HG02642 (cell line): ENCODE measurements around the gene TXNRD2.

Source experiments
- ATAC-seq: cut with Tn5 transposase; IDR thresholded peaks from one replicate; pipeline ENCODE4 v1.9.1; 2021; ENCODE audit warnings: mild to moderate bottlenecking; ENCODE audit not compliant: unreplicated experiment, poor library complexity

TXNRD2 gene

DNA sequence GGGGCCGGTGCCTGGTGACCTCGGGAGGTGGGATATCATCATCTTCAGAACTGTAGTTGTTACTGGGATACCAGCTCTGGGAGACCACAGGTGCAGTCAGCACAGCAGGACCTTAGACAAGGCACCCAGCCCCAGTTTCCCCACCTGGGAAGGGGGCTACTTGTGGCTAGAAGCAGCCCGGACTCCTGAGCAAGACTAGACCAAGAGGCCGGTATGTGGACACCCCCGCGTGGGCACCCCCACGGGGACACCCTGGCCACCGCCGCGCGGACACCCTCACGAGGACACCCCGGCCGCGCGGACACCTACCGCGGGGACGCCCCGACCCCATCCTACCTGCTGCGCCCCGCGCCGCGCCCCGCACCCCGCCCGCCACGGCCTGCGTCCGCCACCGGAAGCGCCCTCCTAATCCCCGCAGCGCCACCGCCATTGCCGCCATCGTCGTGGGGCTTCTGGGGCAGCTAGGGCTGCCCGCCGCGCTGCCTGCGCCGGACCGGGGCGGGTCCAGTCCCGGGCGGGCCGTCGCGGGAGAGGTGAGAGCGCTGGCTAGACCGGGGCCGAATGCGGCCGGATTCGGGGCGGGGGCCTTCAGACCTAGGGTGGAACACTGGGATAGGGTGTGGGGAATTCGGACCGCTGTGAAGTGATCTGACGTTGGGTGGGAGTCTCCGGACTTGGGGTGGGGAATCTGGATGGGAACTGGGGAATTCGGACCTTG, at the start of gene TXNRD2, which contains the start of gene COMT:
Gene TXNRD2, minus strand, starts transcription at position 454 of the 718 bp plus-strand sequence. Its CDS starts 15 bp downstream, at position 439.
Gene COMT, plus strand, starts transcription at position 408 of the 718 bp plus-strand sequence. CDS start 20,755 bp downstream, outside the sequence.
- peak; percentile 70 for ATAC-seq

DNA sequence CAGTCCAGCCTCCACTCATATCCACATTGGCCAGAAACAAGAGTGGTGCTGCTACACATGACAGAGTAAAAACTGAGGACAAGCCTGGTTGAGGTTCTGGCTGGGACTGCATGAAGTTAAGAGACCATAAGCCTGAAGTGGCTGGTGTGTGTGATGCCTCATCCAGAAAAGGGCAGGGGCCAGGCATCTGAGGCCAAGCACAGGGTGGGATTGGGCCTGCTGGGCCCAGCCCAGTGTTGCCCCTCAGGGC, 49.7 kb upstream of the TXNRD2 start:
- no peak for ATAC-seq

DNA sequence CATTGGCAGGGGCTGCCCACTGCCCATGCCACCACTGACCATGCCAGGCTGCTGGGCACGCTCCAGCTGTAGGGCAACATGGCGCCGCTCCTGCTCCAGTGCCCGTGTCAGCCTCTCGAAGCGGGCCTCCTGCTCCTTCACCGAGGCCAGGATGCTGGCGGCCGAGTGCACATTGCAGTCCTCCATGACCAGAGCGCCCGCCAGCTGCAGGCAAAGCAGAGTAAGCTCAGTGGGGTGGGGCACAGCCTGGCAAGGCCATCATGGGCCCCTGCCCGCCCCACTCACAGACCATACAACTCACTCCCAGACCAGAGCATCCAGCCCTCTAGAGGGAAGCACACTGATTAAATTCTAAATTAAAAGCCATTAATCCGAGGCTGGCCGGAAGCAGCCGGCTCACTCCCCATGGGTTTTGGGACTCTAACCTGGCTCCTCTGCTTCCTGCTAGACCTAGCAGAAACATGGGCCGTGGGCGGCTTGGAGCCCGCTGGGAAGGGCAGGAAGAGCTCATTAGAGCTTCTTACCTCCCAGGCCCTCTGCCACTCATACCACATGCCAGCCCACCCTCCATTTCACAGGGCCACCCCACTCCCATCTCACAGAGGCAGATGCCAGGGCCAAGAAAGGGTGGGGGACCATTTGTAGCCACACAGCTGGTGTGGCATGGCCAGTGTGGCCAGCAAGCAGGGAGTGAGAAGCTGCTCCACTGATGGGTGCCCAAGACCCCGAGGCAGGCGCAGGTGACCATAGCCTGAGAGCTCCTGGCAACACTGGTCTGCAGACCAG, 49.2 kb upstream of the TXNRD2 start:
- ATAC-seq = no peak

DNA sequence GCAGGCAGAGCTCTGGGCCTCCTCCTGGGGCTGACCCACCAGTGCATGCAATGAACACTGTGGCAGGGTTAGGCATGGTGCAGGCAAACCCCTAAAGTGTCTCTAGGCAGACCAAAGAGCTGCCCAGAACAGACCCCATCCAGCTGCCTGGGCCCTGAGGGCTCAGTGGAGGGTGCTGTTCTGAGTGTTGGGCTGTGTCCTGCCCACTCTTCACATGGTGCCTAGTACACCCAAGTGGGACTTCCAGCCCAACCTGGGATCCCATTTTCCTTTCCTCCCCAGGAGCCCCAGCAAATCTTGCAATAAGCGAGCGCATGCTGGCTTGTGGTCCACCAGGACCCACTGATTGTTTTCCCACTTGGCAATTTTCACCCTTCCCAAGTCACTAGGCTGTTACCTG, 48.6 kb upstream of the TXNRD2 start:
- ATAC-seq = no peak

DNA sequence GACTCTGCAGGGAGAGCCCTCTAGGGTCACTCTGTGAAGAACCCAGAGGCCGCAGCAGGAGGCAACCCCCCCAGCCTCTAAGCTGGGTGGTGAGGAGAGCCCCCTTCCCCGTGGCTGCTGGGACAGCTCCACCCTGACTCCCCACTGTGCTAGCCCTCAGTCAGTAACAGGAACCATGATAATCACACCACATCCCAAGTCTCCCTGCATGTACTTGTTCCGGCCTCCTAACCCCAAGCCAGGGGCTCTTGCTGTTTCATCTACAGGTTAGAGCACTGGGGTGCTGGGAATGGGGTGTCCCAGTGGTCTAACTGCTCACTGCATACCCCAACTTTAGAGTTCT, 48.1 kb upstream of the TXNRD2 start:
- no peak for ATAC-seq

DNA sequence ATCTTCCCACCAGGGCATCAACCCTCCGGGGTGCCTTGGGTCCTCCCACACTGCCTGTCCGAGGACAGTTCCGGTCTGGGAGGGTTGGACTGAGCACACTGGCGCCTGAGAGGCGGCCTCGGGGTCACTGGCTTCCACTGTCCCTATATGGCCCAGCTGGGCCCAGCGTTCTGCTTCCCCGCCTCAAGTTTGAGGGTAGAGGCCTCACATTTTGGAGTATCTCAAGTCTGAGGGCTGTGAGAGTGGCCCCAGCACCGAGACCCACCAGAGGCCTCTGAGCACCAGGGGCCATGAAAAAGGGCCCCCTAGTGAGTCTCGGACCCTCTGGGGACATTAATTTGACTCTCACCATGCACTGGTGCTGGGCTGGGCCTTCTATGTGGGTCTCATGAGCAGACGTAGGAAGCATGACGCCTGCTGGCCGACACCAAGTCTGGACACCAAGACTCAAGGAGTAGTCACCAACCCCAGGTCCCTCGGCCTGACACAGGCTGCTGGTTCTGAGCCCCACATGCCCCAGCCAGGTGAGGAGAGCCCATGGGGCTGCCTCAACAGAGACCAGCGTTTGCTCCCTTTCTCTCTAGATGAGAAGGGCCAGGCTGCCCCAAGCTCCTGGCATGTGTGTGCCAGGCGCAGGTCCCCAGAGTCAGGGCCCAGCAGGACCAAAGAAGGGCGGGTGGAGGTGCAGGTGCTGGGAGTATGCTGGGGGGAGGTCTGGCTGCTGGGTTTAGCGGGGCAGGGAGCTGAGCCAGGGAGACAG, 47.5 kb upstream of the TXNRD2 start:
- ATAC-seq = no peak

DNA sequence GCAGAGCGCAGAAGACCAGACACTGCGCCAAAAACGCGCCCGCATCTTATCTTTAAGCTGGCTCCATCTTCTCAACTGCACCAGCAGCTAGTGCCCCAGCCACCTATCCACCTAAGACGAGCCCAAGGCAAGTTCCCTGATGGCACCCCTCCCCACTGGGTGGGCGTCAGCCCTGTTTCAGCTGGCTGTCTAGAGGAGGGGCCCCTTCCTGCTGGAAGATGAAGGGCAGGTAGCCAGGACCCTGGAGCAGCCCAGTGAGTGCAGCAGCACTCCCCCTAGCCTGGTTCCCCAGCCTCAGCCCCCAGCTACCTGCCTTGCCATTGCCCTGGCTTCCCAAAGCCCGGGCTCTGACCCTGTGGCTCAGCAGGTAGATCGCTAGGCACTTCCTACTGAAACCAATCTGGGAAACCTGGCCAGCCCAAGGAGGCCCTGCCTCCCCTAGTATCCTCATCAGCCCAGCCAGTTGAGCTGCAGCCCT, 46.8 kb upstream of the TXNRD2 start:
- ATAC-seq = no peak

DNA sequence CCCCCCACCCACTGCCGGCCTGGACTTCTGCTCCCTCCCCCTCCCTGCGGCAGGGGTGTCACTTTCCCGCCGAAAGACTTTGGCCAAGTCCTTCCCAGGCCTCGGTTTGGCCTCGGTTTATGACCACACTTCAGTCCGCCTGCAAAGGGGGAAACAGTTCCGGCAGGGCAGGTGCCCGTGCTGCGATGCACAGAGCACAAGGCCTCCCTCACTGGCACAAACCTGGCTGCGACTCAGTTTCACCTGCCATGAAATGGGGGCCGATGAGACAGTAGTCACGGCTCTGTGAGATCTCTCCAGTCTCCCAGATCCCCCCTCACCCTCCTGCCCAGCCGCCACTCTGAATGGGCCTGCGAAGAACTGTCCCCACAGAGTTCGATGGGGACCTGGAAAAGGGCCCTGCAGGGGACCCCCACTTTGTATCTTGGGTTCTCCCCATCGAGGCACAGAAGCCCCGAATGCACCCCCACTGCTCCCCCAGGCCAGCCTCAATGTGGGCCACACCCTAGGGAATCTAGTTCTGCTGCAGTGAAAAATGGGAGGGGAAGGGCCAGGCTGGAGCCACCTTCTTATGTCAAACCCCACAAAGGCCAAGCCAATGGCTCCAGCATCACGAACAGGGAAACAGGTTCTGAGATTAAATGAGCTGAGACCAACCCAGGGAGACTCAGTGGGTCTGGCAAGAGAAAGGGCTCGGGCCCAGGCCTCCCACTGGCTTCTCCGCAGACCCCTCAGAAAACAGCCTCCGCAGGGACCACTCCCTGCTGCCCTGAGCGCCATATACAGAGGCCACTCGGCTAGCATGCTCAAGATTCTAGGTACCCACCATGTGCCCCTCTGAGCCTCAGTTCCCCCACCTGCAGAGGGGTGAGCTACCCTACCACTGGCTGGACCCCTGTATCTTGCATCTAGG, 46.0 kb upstream of the TXNRD2 start:
- ATAC-seq = no peak

DNA sequence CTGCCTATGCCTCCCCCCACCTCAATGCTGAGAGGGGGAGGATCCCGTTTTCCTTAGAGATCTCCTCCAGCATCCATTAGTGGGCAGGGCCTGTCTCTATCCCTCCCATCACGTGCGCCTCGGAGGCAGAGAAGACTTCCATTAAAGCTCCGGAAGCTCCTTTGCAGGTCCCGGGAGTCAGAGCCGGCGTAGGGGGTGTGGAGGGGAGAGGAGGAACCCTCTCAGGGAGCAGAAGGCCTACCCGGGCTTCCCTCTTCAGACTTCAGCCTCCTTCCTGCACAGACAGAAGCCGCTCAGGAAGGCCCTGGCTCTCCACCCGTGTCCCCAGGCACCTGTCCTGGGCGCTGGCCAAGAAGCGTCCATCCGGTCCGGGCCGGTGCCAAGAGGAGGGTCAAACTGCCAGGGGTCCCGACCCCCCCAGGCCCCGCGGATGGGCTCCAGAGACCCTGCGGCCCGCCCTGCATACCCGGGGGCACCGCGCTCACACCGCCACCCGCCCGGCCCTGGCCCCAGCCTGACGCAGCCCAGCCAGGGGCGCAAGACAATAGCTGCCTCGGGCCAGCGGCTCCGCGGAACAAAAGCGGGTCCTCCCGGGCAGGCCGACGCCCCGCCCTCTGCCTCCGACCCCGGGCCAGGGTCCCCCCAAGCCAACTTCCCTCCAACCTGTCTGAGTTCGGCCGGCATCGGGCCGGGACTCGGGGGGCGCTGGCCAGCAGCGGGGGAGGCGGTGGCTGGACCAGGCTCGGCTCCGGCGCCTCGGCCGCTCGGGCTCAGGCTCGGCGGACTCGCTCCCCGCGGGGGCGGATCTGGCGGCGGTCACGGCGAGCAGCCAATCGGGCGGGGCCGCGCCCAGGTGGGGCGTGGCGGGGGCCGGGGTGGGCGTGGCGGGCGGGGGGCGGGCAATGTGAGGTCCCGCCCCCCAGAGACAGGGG, 45.1 kb upstream of the TXNRD2 start:
- peak; percentile 58 for ATAC-seq

DNA sequence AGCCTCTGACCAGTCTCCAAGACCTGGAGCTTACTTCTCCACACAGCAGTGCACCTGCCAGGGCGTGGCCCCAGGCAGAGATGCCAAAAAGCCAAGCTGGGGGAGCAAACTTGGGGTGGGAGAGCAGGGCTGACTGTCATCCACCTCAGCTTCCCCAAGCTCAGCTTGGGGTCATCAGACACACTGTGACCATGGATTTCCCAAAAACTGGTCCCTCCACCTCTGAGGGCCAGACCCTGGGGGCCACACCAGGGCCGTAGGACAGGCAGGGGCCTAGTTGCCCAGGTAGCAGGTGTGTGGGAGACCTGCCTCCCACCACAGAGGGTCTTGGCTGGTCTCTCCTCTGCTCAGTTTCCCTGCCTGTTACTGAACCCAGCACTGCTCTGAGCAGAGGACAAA, 44.4 kb upstream of the TXNRD2 start:
- no peak for ATAC-seq

DNA sequence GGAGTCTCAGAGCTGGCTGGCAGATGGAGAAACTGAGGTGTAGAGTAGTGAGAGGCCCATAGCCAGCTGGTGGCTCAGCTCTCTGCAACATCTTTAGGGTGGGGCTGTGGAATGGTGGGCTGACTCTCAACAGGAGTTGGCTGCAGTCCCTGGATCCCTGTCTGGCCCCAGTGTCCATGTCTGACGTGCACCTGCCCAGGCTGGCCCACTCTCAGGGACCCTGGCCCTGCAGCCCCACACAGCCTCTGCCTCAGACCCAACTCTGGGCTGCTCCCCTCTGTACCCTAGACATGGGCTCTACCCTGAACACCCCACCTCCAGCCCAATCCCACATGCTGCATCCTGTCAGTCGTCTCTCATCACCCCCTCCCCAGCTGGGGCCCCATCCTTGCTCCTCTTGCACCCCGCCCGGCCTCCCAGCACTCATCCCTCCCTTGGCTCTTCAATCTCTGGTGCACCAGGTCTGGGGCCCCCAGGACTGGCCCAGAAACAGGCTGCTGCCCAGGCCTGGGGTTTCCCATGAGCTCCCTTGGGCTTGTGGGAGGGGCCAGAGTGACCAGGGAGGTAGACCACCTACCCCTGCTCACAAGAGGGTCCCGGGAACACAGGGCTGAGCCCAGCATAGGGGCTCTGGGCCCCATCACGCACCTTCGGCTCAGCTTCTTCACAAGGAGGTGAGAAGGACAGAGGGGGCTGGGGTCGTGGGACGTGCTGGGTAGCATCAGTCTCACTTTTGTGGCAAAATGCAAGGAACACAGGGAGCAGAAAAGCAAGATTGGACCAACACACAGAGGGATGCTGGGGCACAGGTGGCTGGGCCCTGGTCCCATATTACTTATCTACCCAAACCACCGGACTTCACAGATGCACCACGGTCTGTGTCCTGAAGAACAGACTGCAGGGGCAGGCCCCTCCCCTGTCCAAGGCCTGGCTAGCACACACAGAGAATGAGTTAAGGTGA, 43.5 kb upstream of the TXNRD2 start:
- no peak for ATAC-seq

DNA sequence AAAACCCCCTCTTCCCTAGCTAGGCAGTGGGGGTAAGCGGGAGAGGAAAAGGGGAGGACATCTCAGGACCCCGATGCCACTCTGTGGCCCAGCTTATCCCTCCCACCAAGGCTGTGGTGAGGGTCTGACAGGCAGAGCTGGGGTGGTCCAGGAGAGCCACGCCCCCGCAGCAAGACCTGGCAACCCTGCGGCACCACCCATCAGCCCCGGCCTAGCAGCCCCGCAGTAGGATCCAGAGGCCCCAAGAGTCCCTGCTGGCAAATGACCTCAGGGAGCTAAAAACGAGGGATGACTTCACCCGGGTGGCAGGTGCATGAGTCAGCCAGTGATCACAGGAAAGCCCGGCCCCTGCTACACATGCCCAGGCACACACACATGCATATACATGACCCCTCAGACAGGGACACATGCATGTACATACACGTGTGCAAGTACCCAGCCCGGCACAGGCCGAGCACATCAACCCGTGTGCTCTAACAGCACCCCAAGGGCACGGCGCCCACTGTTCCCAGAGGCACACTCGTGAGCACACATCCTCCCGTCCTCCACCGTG, 42.7 kb upstream of the TXNRD2 start:
- no peak for ATAC-seq

DNA sequence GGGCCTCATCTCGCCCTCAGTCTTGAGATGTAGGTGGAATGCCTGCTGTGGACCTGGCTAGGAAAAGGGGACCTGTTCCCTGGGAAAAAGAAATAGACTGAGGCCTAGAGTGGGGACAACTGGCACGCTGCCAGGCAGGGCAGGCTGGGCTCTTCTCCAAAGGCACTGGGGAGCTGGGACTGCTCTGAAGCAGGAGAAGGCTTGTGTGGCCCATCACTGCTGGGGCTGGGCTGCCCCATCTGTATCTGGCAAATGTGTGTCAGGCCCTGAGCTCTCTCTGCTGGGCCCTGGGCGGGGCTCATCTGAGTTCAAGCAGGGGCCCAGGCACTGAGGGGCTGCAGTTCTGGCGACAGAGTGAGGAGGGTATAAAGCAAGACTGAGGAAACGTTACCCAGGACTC, 42.1 kb upstream of the TXNRD2 start:
- no peak for ATAC-seq

DNA sequence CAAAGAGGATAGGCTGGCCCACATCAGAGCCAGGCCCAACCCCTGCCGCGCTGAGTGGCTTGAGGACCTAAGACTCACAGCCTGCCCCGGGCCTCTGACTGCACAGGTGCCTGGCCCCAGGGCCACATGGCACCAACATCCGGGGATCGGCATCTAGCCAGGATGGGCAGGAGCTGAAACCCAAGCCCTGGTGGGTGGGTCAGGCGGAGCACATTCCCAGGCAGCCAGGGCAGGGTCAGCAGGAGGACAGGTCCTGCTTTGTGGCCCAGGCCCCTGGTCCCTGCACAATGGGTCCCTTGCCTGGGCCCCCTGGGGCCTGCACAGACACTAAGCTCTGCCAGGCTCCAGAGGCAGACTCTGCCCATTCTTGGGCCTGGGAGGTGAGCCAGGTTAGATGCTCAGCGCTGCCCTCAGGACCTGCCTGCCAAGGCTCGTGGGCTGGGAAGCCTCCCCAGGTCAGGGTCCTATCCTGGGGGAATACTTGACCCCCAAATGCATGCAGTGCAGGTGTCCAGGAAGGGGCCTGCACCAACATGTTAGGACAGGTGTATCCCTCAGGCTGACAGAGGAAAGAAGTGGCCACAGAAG, 41.5 kb upstream of the TXNRD2 start:
- no peak for ATAC-seq

DNA sequence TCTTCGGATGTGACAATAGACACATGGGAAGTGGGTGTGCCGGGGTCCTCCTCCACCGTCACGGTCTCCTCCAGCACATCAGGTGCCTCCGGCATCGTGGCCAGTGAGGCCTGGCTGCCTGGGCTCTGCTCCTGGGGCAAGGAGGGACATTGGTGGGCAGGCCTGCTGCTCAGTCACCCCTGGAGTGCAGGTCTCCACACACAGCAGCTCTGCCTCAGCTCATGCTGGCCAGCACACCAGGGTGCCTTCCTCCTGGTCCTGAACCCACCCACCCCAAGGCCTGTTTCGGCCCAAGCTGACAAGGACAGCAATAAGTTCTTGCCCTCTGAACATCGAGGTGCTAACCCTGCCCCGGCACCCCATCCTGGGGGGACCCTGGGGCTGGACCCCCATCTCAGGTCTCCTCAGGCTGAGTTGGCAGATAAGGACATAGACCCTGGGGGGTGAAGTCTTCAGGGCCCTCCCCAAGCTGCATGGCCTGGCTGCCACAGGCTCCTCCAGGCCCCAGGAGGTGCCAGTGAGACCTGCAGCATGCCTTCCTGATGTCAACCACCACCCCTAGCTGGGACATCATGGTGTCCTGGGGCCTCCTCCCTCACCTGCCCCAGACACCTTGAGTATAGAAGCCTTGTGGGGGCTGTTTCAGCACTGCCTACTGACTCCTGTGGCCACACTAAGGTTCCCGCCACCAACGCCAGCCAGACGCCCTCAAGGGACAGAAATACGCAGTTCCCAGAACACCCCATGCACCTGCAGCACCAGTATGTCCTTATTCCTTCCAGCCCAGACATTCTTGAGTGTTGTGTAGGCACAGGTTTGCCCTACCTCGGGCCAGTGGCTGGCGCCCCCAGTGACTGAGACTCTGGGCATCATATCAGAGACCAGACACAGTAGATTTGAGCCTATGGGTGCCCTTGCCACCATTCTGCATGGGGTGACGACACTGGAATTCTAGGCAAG, 40.6 kb upstream of the TXNRD2 start:
- no peak for ATAC-seq
